Measurements from ENCODE around the gene GYPC.
A peak's percentile ranks its signal among the peaks of the same experiment; 100 is the strongest.

GYPC gene

GRCh38 chr2:126658905-126659561, 3.1 kb downstream of the GYPC start:
- H3K4me3 ChIP-seq (ENCODE audit: extremely low read depth, insufficient read depth, low read length, poor library complexity, severe bottlenecking) = no peak overlapping the region
- peaks cover 38% of the 10 kb centered on the region for H3K4me1 ChIP-seq (ENCODE audit: control insufficient read depth, insufficient read depth, low read length, poor library complexity, severe bottlenecking)
- H3K9me3 ChIP-seq (ENCODE audit: control insufficient read depth, low read length) = no peaks in the 10 kb centered on the region
- WGBS, 2 experiments (ENCODE audit: insufficient coverage in 2 of 2) = 60 to 70% methylated on average over 8 of the region's 10 CpGs
- H3K27ac ChIP-seq (ENCODE audit: low read depth, low read length, severe bottlenecking) = peak overlapping the region; percentile 88
- H3K36me3 ChIP-seq (ENCODE audit: control insufficient read depth, insufficient read depth, low read length) = peaks cover 5% of the 10 kb centered on the region

DNA sequence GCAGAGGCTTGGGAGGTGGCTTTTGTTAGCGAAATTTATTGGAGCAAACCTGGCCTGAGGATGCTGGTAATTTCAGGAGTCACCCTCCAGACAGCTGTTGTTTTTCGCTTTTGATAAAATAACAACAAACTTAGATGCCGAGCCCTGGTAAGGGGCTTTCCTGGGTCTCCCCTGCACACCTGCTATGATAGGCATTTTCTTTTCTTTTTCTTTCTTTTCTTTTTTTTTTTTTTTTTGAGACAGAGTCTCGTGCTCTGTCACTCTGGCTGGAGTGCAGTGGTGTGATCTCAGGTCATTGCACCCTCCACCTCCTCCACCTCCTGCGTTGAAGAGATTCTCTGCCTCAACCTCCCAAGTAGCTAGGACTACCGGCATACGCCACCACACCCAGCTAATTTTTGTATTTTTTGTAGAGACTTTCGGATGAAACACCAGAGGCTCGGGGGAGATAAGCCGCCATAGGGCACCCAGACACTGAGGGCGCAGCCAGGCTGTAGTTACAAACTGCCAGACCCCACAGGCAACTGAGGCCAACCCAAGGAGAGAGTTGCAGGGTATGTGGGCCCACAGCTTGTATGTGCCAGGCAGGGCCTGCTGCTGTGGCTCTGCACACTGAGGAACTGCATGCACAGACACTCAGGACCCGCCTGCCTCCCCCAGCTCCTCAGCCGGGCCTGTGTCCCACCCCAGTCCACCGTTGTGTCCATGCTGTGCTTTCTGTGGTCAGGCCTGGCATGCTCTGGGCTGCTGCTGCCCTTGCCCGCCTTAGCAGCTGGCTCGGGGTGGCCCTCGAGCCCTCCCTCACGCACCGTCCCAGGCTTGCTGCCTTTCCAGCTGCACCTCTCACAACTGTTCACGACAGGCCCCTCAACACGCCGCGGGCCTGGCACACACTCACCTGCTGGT, 3.9 kb downstream of the GYPC start:
- Histone ChIP-seq H3K4me1 (ENCODE audit: control insufficient read depth, insufficient read depth, low read length, poor library complexity, severe bottlenecking) (peaks cover 37% of the 10 kb centered on the region), H3K27ac (ENCODE audit: low read depth, low read length, severe bottlenecking) (no peak overlapping the region), H3K36me3 (ENCODE audit: control insufficient read depth, insufficient read depth, low read length) (peaks cover 8% of the 10 kb centered on the region), H3K9me3 (ENCODE audit: control insufficient read depth, low read length) (no peaks in the 10 kb centered on the region), H3K4me3 (ENCODE audit: extremely low read depth, insufficient read depth, low read length, poor library complexity, severe bottlenecking) (no peak overlapping the region)
- WGBS, 2 experiments (ENCODE audit: insufficient coverage in 2 of 2) = 92 to 94% methylated on average over 18 to 19 of the region's 23 CpGs

GRCh38 chr2:126660971-126661370, 5.0 kb downstream of the GYPC start:
- Histone ChIP-seq H3K9me3 (ENCODE audit: control insufficient read depth, low read length) (no peaks in the 10 kb centered on the region), H3K36me3 (ENCODE audit: control insufficient read depth, insufficient read depth, low read length) (peaks cover 8% of the 10 kb centered on the region), H3K4me1 (ENCODE audit: control insufficient read depth, insufficient read depth, low read length, poor library complexity, severe bottlenecking) (peaks cover 34% of the 10 kb centered on the region), H3K4me3 (ENCODE audit: extremely low read depth, insufficient read depth, low read length, poor library complexity, severe bottlenecking) (no peak overlapping the region), H3K27ac (ENCODE audit: low read depth, low read length, severe bottlenecking) (no peak overlapping the region)
- 90 to 92% methylated on average over 6 to 7 of the region's 7 CpGs for WGBS, 2 experiments (ENCODE audit: insufficient coverage in 2 of 2)

DNA sequence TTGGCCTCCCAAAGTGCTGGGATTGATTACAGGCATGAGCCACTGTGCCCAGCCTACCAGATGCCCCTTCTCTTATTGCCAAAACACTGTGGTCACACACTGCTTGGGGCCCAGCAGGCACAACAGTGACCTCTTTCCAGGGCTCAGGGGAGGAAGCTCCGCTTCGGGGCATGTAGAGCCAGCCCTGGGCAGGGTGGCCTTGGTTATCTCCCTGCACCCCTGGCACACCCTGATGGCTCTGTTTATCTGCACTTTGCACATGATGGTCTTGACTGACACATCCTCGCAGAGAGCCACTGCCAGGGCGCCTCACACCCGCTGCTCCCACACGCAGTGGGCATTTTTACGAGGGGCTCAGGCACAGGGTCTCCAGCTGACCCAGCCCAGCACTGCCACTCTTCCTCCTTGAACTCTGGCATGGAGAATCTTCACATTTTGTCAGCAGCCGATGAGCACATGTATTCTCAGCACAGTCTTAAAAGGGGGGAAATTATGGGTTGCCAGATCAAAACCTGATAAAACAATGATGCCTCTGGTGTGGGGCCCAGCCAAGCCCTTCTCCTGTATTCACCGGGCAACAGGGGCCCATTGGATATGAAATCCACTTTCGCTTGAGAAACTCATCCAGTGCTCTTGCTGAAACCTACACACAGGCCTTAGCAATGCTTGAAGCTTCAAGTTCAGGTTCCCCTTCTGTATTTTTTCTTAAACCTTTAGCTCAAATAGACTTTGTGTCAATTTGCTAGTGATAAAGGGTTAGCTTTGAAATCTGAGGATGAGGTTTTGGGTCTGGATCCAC, 5.9 kb downstream of the GYPC start:
- 96% methylated on average over 10 of the region's 10 CpGs for WGBS, 2 experiments (ENCODE audit: insufficient coverage in 2 of 2)
- Histone ChIP-seq H3K9me3 (ENCODE audit: control insufficient read depth, low read length) (no peaks in the 10 kb centered on the region), H3K4me1 (ENCODE audit: control insufficient read depth, insufficient read depth, low read length, poor library complexity, severe bottlenecking) (peaks cover 34% of the 10 kb centered on the region), H3K27ac (ENCODE audit: low read depth, low read length, severe bottlenecking) (no peak overlapping the region), H3K36me3 (ENCODE audit: control insufficient read depth, insufficient read depth, low read length) (peaks cover 8% of the 10 kb centered on the region), H3K4me3 (ENCODE audit: extremely low read depth, insufficient read depth, low read length, poor library complexity, severe bottlenecking) (no peak overlapping the region)

- Histone ChIP-seq H3K9me3 (ENCODE audit: control insufficient read depth, low read length) (no peaks in the 10 kb centered on the region), H3K4me3 (ENCODE audit: extremely low read depth, insufficient read depth, low read length, poor library complexity, severe bottlenecking) (no peak overlapping the region), H3K4me1 (ENCODE audit: control insufficient read depth, insufficient read depth, low read length, poor library complexity, severe bottlenecking) (peaks cover 34% of the 10 kb centered on the region), H3K27ac (ENCODE audit: low read depth, low read length, severe bottlenecking) (no peak overlapping the region), H3K36me3 (ENCODE audit: control insufficient read depth, insufficient read depth, low read length) (peaks cover 8% of the 10 kb centered on the region)
- 85 to 91% methylated on average over 4 to 7 of the region's 7 CpGs for WGBS, 2 experiments (ENCODE audit: insufficient coverage in 2 of 2)
Measured at GRCh38 chr2:126662621-126663020, 6.7 kb downstream of the GYPC start.

GRCh38 chr2:126663184-126663963, 7.4 kb downstream of the GYPC start:
- 87 to 93% methylated on average over 7 to 10 of the region's 13 CpGs for WGBS, 2 experiments (ENCODE audit: insufficient coverage in 2 of 2)
- H3K4me3 ChIP-seq (ENCODE audit: extremely low read depth, insufficient read depth, low read length, poor library complexity, severe bottlenecking) = no peak overlapping the region
- no peak overlapping the region for H3K27ac ChIP-seq (ENCODE audit: low read depth, low read length, severe bottlenecking)
- peaks cover 15% of the 10 kb centered on the region for H3K36me3 ChIP-seq (ENCODE audit: control insufficient read depth, insufficient read depth, low read length)
- peaks cover 30% of the 10 kb centered on the region for H3K4me1 ChIP-seq (ENCODE audit: control insufficient read depth, insufficient read depth, low read length, poor library complexity, severe bottlenecking)
- H3K9me3 ChIP-seq (ENCODE audit: control insufficient read depth, low read length) = no peaks in the 10 kb centered on the region

- 86% methylated on average over 1 of the region's 3 CpGs; no CpG with 5 or more reads in 1 of the 2 experiments for WGBS, 2 experiments (ENCODE audit: insufficient coverage in 2 of 2)
- Histone ChIP-seq H3K36me3 (ENCODE audit: control insufficient read depth, insufficient read depth, low read length) (peaks cover 18% of the 10 kb centered on the region), H3K9me3 (ENCODE audit: control insufficient read depth, low read length) (no peaks in the 10 kb centered on the region), H3K4me1 (ENCODE audit: control insufficient read depth, insufficient read depth, low read length, poor library complexity, severe bottlenecking) (peaks cover 22% of the 10 kb centered on the region), H3K27ac (ENCODE audit: low read depth, low read length, severe bottlenecking) (no peak overlapping the region), H3K4me3 (ENCODE audit: extremely low read depth, insufficient read depth, low read length, poor library complexity, severe bottlenecking) (no peak overlapping the region)
Measured at GRCh38 chr2:126664234-126664633, 8.3 kb downstream of the GYPC start.

DNA sequence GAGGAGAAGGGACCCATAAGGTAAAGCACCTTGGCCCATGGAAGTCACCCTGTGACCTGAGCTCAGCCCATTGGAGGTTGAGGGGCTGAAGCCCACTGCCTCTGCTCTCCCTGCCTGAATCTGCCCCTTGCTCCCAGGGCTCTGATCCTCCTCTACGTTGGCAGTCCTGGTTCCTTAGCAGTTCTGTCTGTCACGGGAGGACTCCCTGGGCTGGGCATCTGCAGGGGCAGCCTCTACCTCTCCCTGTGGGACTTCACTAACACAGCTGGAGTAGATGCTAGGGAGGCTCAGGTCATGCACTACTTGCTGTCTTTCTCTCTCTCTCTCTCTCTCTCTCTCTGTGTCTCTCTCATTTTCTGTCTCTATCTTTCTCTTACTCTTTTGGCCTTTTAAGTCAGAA, 8.7 kb downstream of the GYPC start:
- no peak overlapping the region for H3K4me3 ChIP-seq (ENCODE audit: extremely low read depth, insufficient read depth, low read length, poor library complexity, severe bottlenecking)
- WGBS, 2 experiments (ENCODE audit: insufficient coverage in 2 of 2) = 75 to 100% methylated on average over 1 of the region's 2 CpGs
- H3K4me1 ChIP-seq (ENCODE audit: control insufficient read depth, insufficient read depth, low read length, poor library complexity, severe bottlenecking) = peaks cover 18% of the 10 kb centered on the region
- H3K9me3 ChIP-seq (ENCODE audit: control insufficient read depth, low read length) = no peaks in the 10 kb centered on the region
- no peak overlapping the region for H3K27ac ChIP-seq (ENCODE audit: low read depth, low read length, severe bottlenecking)
- H3K36me3 ChIP-seq (ENCODE audit: control insufficient read depth, insufficient read depth, low read length) = peaks cover 16% of the 10 kb centered on the region

DNA sequence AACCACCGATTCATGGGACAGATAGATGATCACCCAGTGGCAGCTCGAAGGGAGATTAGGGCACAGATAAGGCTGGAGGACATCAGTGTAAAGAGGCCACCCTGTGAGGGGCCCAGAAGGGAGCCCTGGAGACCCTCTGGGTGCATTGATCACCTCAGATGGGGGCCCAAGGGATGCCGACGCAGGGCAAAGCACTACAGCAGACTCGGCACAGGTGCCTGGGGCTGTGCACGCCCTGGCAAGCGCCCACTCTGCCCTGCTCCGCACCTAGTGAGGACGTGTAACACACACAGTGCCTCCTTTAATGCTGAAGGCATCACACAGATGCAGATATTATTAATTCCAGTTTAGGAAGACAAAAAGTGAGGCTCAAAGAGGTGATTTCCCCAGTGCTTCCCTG, 9.5 kb downstream of the GYPC start:
- WGBS, 2 experiments (ENCODE audit: insufficient coverage in 2 of 2) = 88 to 94% methylated on average over 9 of the region's 9 CpGs
- Histone ChIP-seq H3K4me3 (ENCODE audit: extremely low read depth, insufficient read depth, low read length, poor library complexity, severe bottlenecking) (no peak overlapping the region), H3K27ac (ENCODE audit: low read depth, low read length, severe bottlenecking) (no peak overlapping the region), H3K36me3 (ENCODE audit: control insufficient read depth, insufficient read depth, low read length) (peaks cover 16% of the 10 kb centered on the region), H3K4me1 (ENCODE audit: control insufficient read depth, insufficient read depth, low read length, poor library complexity, severe bottlenecking) (peaks cover 14% of the 10 kb centered on the region), H3K9me3 (ENCODE audit: control insufficient read depth, low read length) (no peaks in the 10 kb centered on the region)

GRCh38 chr2:126668254-126668653, 12.3 kb downstream of the GYPC start:
- H3K27ac ChIP-seq (ENCODE audit: low read depth, low read length, severe bottlenecking) = no peak overlapping the region
- H3K9me3 ChIP-seq (ENCODE audit: control insufficient read depth, low read length) = no peaks in the 10 kb centered on the region
- no peaks in the 10 kb centered on the region for H3K4me1 ChIP-seq (ENCODE audit: control insufficient read depth, insufficient read depth, low read length, poor library complexity, severe bottlenecking)
- WGBS, 2 experiments (ENCODE audit: insufficient coverage in 2 of 2) = 82 to 90% methylated on average over 3 of the region's 4 CpGs
- no peak overlapping the region for H3K4me3 ChIP-seq (ENCODE audit: extremely low read depth, insufficient read depth, low read length, poor library complexity, severe bottlenecking)
- peaks cover 16% of the 10 kb centered on the region for H3K36me3 ChIP-seq (ENCODE audit: control insufficient read depth, insufficient read depth, low read length)

Data from mesodermal cell (in vitro differentiated cells).